ENCODE measurements around the gene SH3GL2. TPM values are rescaled to one million over a fixed set of nuclear protein-coding genes. Genes with fewer than 3 reads are reported as not detected.

Gene SH3GL2
- total and polyA plus RNA-seq, 2 donors (not counting 1 experiment from before 2014, with no cell fraction given) = not detected

DNA sequence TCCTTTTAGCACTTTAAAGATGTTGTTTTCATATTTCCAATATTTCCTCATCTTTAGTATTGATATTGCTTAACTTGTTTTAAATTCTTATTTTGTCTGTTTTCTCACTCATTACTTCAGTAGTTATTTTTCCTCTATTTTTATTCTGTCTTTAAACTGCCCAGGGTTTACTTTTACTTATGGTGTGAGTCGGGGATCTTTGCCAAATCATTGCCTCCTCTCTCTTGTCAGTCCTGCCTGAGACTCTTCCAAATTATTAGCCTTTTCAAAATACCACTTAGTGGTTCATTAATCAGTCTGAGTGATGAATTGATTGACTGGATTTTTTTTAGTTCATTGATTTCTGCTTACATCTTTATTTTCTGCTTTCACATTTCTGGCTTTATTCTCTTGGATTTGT, 72.9 kb downstream of the SH3GL2 start:
- TF ChIP-seq, protein P1, sequence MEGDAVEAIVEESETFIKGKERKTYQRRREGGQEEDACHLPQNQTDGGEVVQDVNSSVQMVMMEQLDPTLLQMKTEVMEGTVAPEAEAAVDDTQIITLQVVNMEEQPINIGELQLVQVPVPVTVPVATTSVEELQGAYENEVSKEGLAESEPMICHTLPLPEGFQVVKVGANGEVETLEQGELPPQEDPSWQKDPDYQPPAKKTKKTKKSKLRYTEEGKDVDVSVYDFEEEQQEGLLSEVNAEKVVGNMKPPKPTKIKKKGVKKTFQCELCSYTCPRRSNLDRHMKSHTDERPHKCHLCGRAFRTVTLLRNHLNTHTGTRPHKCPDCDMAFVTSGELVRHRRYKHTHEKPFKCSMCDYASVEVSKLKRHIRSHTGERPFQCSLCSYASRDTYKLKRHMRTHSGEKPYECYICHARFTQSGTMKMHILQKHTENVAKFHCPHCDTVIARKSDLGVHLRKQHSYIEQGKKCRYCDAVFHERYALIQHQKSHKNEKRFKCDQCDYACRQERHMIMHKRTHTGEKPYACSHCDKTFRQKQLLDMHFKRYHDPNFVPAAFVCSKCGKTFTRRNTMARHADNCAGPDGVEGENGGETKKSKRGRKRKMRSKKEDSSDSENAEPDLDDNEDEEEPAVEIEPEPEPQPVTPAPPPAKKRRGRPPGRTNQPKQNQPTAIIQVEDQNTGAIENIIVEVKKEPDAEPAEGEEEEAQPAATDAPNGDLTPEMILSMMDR (IDR thresholded peaks at IDR 0.05) = no peak
- no peak for TF ChIP-seq EZH2 (IDR thresholded peaks at IDR 0.05; ENCODE audit: borderline replicate concordance, insufficient read depth, low read depth, low read length, poor library complexity, severe bottlenecking)
- Histone ChIP-seq H3K79me2 (ENCODE audit: control insufficient read depth, insufficient read depth, low read length) (no peaks in the 10 kb centered on the region), H3K4me3 (ENCODE audit: control extremely low read depth in 1 of 5, extremely low read depth in 1 of 5, insufficient read depth in 1 of 5, low read depth in 2 of 5, low read length in 4 of 5) (no peak overlapping the region), H3K4me2 (replicated peaks; ENCODE audit: low read depth, low read length, poor library complexity, severe bottlenecking) (no peak overlapping the region), H2AFZ (ENCODE audit: insufficient read depth, low read depth, low read length, poor library complexity, severe bottlenecking) (no peak overlapping the region), H3K9ac (ENCODE audit: low read length) (no peak overlapping the region), H3K36me3 (replicated peaks in 1 of 2; ENCODE audit: control extremely low read depth in 1 of 2, control insufficient read depth in 1 of 2, extremely low read depth in 1 of 2, insufficient read depth in 2 of 2, low read length in 1 of 2) (no peaks in the 10 kb centered on the region), H4K20me1 (ENCODE audit: control insufficient read depth, insufficient read depth, low read length, poor library complexity, severe bottlenecking) (no peaks in the 10 kb centered on the region), H3K27me3 (replicated peaks in 1 of 4; ENCODE audit: control extremely low read depth in 1 of 4, control insufficient read depth in 3 of 4, insufficient read depth in 4 of 4, low read length in 3 of 4) (no peaks in the 10 kb centered on the region), H3K27ac (ENCODE audit: low read length in 2 of 2) (no peak overlapping the region), H3K4me1 (ENCODE audit: control insufficient read depth in 2 of 2, insufficient read depth in 2 of 2, low read length in 2 of 2) (no peaks in the 10 kb centered on the region), H3K9me3 (ENCODE audit: control extremely low read depth in 1 of 3, control insufficient read depth in 2 of 3, insufficient read depth in 1 of 3, low read length in 2 of 3) (peaks cover 0 to 2% (median 0%) of the 10 kb centered on the region in 3 donors)
- Mint-ChIP-seq H3K4me1 (no peaks in the 10 kb centered on the region), H3K9me3 (ENCODE audit: insufficient read depth) (no peaks in the 10 kb centered on the region), H3K27me3 (no peaks in the 10 kb centered on the region), H3K4me3 (no peak overlapping the region), H3K27ac (no peak overlapping the region)
- intact Hi-C loops (cut with micrococcal nuclease) = no loop called here
- ATAC-seq (ENCODE audit: low read depth) = no peak
- no peak for DNase-seq
- POLR2A ChIA-PET = no interaction called here
- CTCF ChIA-PET = no interaction called here
- whole genome bisulfite sequencing (ENCODE audit: insufficient coverage) = no CpG with 5 or more reads among the region's 1 CpG

DNA sequence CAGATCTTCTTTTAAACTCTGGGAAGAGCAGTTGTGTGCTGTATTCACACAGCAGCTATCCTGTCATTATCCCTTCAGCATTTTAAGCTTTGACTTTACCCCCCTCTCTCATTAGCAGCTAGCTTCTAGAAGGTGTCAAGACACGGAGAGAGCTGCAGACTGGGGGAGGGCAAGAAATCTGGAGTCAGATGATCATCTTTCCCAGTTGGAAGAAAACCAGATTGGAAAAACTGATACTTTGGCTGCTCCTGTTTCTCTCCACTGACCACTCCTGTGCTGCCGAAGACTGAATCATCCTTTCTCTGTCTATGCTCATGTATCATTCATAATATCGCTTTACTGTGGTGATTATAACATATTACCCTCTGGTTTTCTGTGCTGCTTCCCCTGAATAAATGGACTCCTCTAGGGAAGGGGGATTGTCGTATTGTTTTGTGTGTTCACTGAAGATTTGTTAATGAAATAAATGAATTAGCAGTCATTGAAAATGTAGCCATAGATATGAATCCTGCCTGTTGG, 75.1 kb downstream of the SH3GL2 start:
- no peak for ATAC-seq (ENCODE audit: low read depth)
- POLR2A ChIA-PET = no interaction called here
- Histone ChIP-seq H3K4me2 (replicated peaks; ENCODE audit: low read depth, low read length, poor library complexity, severe bottlenecking) (no peak overlapping the region), H3K36me3 (replicated peaks in 1 of 2; ENCODE audit: control extremely low read depth in 1 of 2, control insufficient read depth in 1 of 2, extremely low read depth in 1 of 2, insufficient read depth in 2 of 2, low read length in 1 of 2) (no peaks in the 10 kb centered on the region), H2AFZ (ENCODE audit: insufficient read depth, low read depth, low read length, poor library complexity, severe bottlenecking) (no peak overlapping the region), H3K9ac (ENCODE audit: low read length) (no peak overlapping the region), H3K27ac (ENCODE audit: low read length in 2 of 2) (no peak overlapping the region), H3K27me3 (replicated peaks in 1 of 4; ENCODE audit: control extremely low read depth in 1 of 4, control insufficient read depth in 3 of 4, insufficient read depth in 4 of 4, low read length in 3 of 4) (no peaks in the 10 kb centered on the region), H3K9me3 (ENCODE audit: control extremely low read depth in 1 of 3, control insufficient read depth in 2 of 3, insufficient read depth in 1 of 3, low read length in 2 of 3) (no peaks in the 10 kb centered on the region), H3K79me2 (ENCODE audit: control insufficient read depth, insufficient read depth, low read length) (no peaks in the 10 kb centered on the region), H3K4me1 (ENCODE audit: control insufficient read depth in 2 of 2, insufficient read depth in 2 of 2, low read length in 2 of 2) (no peaks in the 10 kb centered on the region), H4K20me1 (ENCODE audit: control insufficient read depth, insufficient read depth, low read length, poor library complexity, severe bottlenecking) (no peaks in the 10 kb centered on the region), H3K4me3 (ENCODE audit: control extremely low read depth in 1 of 5, extremely low read depth in 1 of 5, insufficient read depth in 1 of 5, low read depth in 2 of 5, low read length in 4 of 5) (no peak overlapping the region)
- no peak overlapping the region for H3K4me3 Mint-ChIP-seq
- no peak overlapping the region for H3K27ac Mint-ChIP-seq
- no peaks in the 10 kb centered on the region for H3K4me1 Mint-ChIP-seq
- intact Hi-C loops (cut with micrococcal nuclease) = no loop called here
- 60% methylated on average over 2 of the region's 4 CpGs for WGBS (ENCODE audit: insufficient coverage)
- H3K9me3 Mint-ChIP-seq (ENCODE audit: insufficient read depth) = no peaks in the 10 kb centered on the region
- TF ChIP-seq EZH2 (IDR thresholded peaks at IDR 0.05; ENCODE audit: borderline replicate concordance, insufficient read depth, low read depth, low read length, poor library complexity, severe bottlenecking) = no peak
- TF ChIP-seq, protein P1 (IDR thresholded peaks at IDR 0.05) = no peak
- CTCF ChIA-PET = no interaction called here
- H3K27me3 Mint-ChIP-seq = no peaks in the 10 kb centered on the region
- DNase-seq = no peak
